Cardiac fibroblast (primary cell): ENCODE data around the gene GRM7.

Experiments
- DNase-seq, 2 donors: peaks; one replicate each; pipeline versions ENCODE4 v3.0.0 to v3.0.0-alpha.2; 2010; ENCODE audit warnings: low read depth in 2 of 2
- H3K4me3 ChIP-seq, 2 donors: replicated peaks in 1 of 2; 1 replicate in 1 of 2; 2 replicates in 1 of 2; pipeline ENCODE4 v1.5.1; 2011; ENCODE audit warnings: low read depth in 2 of 2, low read length in 2 of 2, mild to moderate bottlenecking in 2 of 2, moderate library complexity in 1 of 2
- TF ChIP-seq, protein P1 (sequence below): IDR thresholded peaks from one replicate; pipeline ENCODE4 v1.5.1; 2011; ENCODE audit warnings: low read depth, mild to moderate bottlenecking, low read length, inconsistent platforms

The GRM7 gene

DNA sequence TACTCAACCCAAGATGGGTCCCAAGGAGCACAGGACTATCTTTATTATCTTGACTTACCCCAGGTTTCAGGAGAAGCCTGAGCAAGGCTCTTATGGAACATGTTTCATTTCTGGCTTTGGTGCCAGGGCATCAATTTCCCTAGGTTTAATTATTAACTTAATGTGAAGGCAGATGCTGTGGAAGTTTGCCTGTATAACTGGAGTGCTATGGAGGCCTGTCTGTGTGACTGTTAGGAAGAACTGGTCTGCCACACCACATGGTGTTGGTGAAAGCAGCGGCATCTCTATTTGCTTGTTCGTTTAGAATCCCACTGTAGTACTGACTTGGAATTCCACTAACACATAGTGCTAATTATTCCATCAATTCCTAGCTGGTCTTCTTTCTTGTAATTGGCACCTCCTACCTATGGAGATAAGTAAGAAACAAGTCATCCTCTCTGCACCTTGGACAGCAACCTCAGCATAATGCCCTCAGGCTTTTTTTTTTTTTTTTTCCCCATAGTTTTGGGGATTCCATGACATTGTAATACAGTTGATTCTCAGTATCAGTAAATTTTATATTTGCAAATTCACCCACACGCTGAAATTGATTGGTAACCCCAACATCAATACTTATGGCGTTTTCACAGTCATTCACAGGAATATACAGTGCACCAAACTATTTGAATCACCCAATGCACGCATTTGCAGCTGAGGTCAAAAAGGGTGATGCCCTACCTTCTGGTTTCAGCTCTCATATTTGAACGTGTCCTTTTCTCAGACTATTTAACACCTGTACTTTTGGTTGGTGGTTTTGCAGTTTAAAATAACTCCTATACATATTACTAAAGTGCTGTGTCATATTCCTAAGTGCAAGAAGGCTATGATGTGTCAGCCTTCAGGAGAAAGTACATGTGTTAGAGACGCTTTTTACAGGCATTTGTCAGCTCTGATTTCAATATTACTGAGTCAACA, 867.9 kb downstream of the GRM7 start:
- no peak overlapping the region for H3K4me3 ChIP-seq
- TF ChIP-seq, protein P1, sequence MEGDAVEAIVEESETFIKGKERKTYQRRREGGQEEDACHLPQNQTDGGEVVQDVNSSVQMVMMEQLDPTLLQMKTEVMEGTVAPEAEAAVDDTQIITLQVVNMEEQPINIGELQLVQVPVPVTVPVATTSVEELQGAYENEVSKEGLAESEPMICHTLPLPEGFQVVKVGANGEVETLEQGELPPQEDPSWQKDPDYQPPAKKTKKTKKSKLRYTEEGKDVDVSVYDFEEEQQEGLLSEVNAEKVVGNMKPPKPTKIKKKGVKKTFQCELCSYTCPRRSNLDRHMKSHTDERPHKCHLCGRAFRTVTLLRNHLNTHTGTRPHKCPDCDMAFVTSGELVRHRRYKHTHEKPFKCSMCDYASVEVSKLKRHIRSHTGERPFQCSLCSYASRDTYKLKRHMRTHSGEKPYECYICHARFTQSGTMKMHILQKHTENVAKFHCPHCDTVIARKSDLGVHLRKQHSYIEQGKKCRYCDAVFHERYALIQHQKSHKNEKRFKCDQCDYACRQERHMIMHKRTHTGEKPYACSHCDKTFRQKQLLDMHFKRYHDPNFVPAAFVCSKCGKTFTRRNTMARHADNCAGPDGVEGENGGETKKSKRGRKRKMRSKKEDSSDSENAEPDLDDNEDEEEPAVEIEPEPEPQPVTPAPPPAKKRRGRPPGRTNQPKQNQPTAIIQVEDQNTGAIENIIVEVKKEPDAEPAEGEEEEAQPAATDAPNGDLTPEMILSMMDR = no peak
- DNase-seq = no peak

DNA sequence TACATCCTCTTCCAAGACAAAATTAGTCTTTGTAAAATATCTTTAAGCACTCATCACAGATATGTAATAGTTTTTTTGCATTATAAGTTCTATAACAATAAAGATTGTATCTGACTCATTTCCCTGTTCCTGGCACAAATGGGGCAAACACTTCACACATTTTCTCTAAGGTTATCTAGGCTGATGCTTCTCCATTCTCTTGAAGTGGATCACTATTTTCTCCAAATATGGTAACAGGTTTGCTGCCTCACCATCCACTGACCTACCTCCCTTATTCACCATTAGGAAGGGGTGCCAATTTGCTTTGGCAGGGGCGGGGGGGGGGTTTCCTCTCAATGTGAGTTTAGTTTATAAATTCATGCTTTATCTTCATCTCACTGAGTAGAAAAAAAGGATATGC, 873.0 kb downstream of the GRM7 start:
- TF ChIP-seq, protein P1 = no peak
- no peak overlapping the region for H3K4me3 ChIP-seq
- peak in 1 of 2 donors; percentile 46 for DNase-seq

DNA sequence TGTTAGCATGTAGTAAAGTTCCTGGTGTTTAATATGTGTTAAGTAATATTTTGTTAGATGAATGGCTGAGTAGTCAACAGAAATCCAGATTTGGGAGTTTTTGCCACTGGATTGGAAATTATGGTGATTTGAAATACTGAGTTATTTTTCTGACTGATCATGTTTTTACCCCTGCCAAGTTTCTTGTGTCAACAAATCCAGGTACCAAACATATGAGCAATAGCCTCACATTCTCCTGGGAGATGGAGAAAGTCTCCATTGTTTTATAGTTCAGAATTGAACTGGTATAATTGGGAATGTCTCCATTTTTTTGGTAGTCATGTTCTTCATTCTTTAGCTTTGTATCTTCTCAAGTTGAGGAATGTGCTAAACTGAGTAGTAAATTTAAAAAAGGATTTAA, 873.5 kb downstream of the GRM7 start:
- H3K4me3 ChIP-seq = no peak overlapping the region
- TF ChIP-seq, protein P1 = no peak
- peak; percentile 8 to 87 for DNase-seq

DNA sequence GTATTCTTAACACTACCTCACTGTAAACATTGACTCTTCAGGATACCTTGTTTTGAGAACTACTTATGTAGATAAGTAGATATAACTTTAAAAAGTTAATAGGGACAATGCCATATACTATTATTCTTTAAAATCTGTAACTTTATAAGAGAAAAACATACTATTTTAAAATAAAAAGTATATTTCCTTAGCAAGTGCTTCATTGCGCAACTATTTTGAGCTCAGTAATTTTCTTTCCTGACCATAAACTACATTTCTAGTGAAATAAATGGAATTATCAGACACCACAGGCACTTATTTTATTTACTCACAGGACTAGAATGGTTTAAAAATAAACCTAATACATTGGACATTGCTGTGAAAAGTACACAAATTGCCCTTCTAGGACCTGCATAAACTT, 876.3 kb downstream of the GRM7 start:
- DNase-seq = no peak
- H3K4me3 ChIP-seq = no peak overlapping the region
- TF ChIP-seq, protein P1 = no peak

DNA sequence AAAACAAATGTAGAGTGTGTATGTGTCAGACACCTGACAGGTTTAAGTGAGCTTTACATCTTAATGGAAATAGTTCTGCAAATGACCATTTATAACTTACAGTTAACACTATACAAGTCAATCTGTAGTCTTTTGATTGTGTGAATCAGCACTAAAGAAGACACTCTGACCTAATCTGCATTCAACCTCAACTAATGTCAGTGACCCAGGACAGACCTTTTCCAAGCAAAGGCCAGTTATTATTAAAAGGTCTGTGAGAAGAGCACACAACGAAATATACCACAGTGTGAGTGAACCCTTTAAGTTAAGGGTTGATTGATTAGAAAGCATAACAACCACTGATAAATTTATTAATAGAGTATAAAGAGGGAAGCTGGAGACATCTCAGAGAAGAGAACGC, 878.8 kb downstream of the GRM7 start:
- TF ChIP-seq, protein P1 = no peak
- no peak overlapping the region for H3K4me3 ChIP-seq
- no peak for DNase-seq

DNA sequence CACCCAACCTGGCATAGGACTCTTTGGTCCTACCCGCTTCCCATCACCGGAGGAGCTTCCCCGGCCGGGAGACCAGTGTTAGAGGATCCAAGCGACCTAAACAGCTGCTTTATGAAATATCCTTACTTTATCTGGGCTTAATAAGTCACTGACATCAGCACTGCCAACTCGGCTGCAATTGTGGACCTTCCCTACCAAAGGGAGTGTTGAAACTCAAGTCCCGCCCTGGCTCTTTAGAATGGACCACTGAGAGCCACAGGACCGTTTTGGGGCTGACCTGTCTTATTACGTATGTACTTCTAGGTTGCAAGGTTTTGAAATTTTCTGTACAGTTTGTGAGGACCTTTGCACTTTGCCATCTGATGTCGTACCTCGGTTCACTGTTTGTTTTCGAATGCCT, 879.5 kb downstream of the GRM7 start:
- H3K4me3 ChIP-seq = no peak overlapping the region
- TF ChIP-seq, protein P1 = no peak
- DNase-seq = no peak
